Esophagus (tissue), 2 donors: ENCODE data around the gene CRY1. TPM values are rescaled to one million over a fixed set of nuclear protein-coding genes. Genes with fewer than 3 reads are reported as not detected.

ENCODE experiments used
- H3K27ac ChIP-seq, 2 donors: one replicate each; pipeline ENCODE4 v1.5.1; 2013; ENCODE audit warnings: low read depth in 2 of 2, mild to moderate bottlenecking in 2 of 2, inconsistent platforms in 1 of 2, low read length in 1 of 2, moderate library complexity in 1 of 2
- H3K27me3 ChIP-seq, 2 donors: one replicate each; pipeline ENCODE4 v1.6.1; 2013; ENCODE audit warnings: low read length in 2 of 2, control low read depth in 1 of 2, mild to moderate bottlenecking in 1 of 2; ENCODE audit not compliant: insufficient read depth in 2 of 2, control insufficient read depth in 1 of 2
- H3K36me3 ChIP-seq, 2 donors: one replicate each; pipeline ENCODE4 v1.6.1; 2013; ENCODE audit warnings: low read length in 1 of 2; ENCODE audit not compliant: control insufficient read depth in 2 of 2, insufficient read depth in 2 of 2
- H3K4me1 ChIP-seq, 2 donors: one replicate each; pipeline ENCODE4 v1.6.1; 2013; ENCODE audit warnings: low read length in 1 of 2; ENCODE audit not compliant: control insufficient read depth in 2 of 2, insufficient read depth in 2 of 2
- H3K4me3 ChIP-seq, 2 donors: one replicate each; pipeline ENCODE4 v1.5.1; 2013; ENCODE audit warnings: low read length in 2 of 2, mild to moderate bottlenecking in 2 of 2, low read depth in 1 of 2, moderate library complexity in 1 of 2
- H3K9me3 ChIP-seq, 2 donors: one replicate each; pipeline ENCODE4 v1.6.1; 2013; ENCODE audit warnings: mild to moderate bottlenecking in 2 of 2, low read depth in 1 of 2, low read length in 1 of 2, moderate library complexity in 1 of 2; ENCODE audit not compliant: control insufficient read depth in 2 of 2, insufficient read depth in 1 of 2
- WGBS, 2 donors: extraction: QIAGEN DNeasy Blood & Tissue Kit; methylation state at CpG; one replicate each; pipeline ENCODE4 v1.1.7; 2013; 5-methylcytosine and 5-hydroxymethylcytosine counted together
- polyA plus RNA-seq, 2 donors: library from polyadenylated mRNA; stranded (reverse); fragments of 200-250 nt; gene quantifications; one replicate each; pipeline ENCODE4 v1.2.3, GENCODE V29; 2013
- donor health status: healthy with polysubstance abuse.
- donor health status: Bipolar disorder and iron deficiency.

Gene CRY1
- polyA plus RNA-seq, 2 donors, result 4.1 to 4.8 TPM

GRCh38 chr12:107127482-107128430, 34.4 kb upstream of the CRY1 start:
- Histone ChIP-seq H3K9me3 (no peaks in the 10 kb centered on the region), H3K36me3 (no peaks in the 10 kb centered on the region), H3K4me3 (no peak overlapping the region), H3K27me3 (no peaks in the 10 kb centered on the region), H3K27ac (no peak overlapping the region), H3K4me1 (no peaks in the 10 kb centered on the region)
- 62 to 67% methylated on average over 6 of the region's 6 CpGs for whole genome bisulfite sequencing, 2 donors

- no peaks in the 10 kb centered on the region for H3K9me3 ChIP-seq
- H3K36me3 ChIP-seq, result no peaks in the 10 kb centered on the region
- WGBS, 2 donors, result 77 to 78% methylated on average over 5 of the region's 5 CpGs
- H3K4me3 ChIP-seq, result no peak overlapping the region
- no peaks in the 10 kb centered on the region for H3K4me1 ChIP-seq
- H3K27ac ChIP-seq, result no peak overlapping the region
- no peaks in the 10 kb centered on the region for H3K27me3 ChIP-seq
These were observed 33.6 kb upstream of the CRY1 start for GRCh38 chr12:107126796-107127481.

DNA sequence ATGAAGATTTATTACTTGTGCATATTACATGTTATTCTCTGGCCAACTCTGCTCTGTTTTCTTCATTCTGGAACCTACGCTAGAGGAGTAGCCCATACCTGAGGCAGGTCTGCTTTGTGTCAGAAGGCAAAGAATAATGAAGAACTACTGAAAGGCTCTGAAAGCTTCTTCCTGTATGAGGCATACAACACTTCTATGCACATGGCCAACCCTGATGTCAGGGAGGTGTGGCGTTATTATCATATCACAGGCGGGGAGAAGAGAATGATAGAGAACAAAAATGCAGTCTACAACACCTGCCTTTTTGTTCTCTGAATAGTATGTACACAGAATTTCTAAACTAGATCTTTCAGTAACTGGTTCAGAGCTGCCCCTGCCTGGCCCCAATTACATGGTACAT, 32.5 kb upstream of the CRY1 start:
- WGBS, 2 donors, result 67 to 69% methylated on average over 3 of the region's 3 CpGs
- no peaks in the 10 kb centered on the region for H3K36me3 ChIP-seq
- H3K27ac ChIP-seq, result no peak overlapping the region
- no peak overlapping the region for H3K4me3 ChIP-seq
- H3K4me1 ChIP-seq, result no peaks in the 10 kb centered on the region
- H3K9me3 ChIP-seq, result no peaks in the 10 kb centered on the region
- H3K27me3 ChIP-seq, result no peaks in the 10 kb centered on the region

DNA sequence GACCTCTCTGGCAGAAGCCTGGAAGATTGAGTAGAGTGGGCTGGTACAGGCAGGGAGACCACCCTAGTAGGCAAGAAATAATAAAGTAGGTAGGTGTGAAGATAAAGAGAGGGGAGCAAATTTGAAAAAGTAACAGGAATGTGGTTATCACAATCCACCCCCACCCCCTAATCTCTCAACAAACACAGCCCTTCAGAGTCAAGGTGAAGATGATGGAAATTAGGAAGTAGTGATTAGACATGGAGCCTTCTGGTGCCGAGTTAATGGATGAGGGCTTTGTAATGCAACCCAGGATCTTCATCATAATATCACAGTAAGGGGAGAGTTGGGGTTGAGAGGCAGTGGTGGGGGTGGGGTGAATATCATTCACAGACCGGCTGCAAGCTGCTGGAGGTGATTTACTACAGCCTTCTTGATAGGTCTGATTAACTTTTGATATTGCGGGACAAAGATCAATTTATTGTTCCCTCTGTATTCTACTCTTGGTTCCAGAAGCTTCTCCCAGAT, 29.2 kb upstream of the CRY1 start:
- H3K27ac ChIP-seq, result no peak overlapping the region
- H3K4me3 ChIP-seq, result no peak overlapping the region
- H3K27me3 ChIP-seq, result no peaks in the 10 kb centered on the region
- H3K4me1 ChIP-seq, result no peaks in the 10 kb centered on the region
- no peaks in the 10 kb centered on the region for H3K36me3 ChIP-seq
- no peaks in the 10 kb centered on the region for H3K9me3 ChIP-seq
- WGBS, 2 donors, result 43 to 46% methylated on average over 3 of the region's 3 CpGs

- H3K4me3 ChIP-seq, result no peak overlapping the region
- no peak overlapping the region for H3K27ac ChIP-seq
- WGBS, 2 donors, result 79 to 92% methylated on average over 3 of the region's 3 CpGs
- no peaks in the 10 kb centered on the region for H3K36me3 ChIP-seq
- no peaks in the 10 kb centered on the region for H3K4me1 ChIP-seq
- H3K27me3 ChIP-seq, result no peaks in the 10 kb centered on the region
- H3K9me3 ChIP-seq, result no peaks in the 10 kb centered on the region
These were observed 25.7 kb upstream of the CRY1 start for GRCh38 chr12:107119091-107119490.

- no peak overlapping the region for H3K27ac ChIP-seq
- H3K36me3 ChIP-seq, result no peaks in the 10 kb centered on the region
- no peaks in the 10 kb centered on the region for H3K9me3 ChIP-seq
- no peaks in the 10 kb centered on the region for H3K4me1 ChIP-seq
- no peaks in the 10 kb centered on the region for H3K27me3 ChIP-seq
- no peak overlapping the region for H3K4me3 ChIP-seq
- 66 to 69% methylated on average over 4 of the region's 4 CpGs for WGBS, 2 donors
These were observed 25.3 kb upstream of the CRY1 start for GRCh38 chr12:107118624-107119023.

DNA sequence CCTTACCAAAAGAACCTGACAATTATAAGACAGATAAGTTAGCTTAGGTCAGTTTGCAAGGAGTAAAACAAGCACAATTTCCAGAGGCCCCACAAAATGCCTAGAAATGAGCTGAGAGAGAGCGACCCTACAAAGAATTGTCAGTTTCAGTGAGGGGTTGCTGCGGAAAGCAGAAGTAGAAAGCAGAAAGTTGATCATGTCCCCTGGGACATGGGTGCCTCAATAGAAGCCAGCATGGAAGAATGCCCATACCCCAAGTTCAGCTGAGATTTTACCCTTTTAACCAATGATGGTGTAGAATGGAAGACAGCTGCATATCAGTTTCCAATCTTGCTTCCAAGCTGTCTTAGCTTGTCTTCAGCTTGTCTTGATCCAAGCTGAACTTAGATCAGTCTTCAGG, 21.8 kb upstream of the CRY1 start:
- H3K9me3 ChIP-seq, result no peaks in the 10 kb centered on the region
- H3K36me3 ChIP-seq, result no peaks in the 10 kb centered on the region
- 93 to 94% methylated on average over 2 of the region's 2 CpGs for WGBS, 2 donors
- H3K27ac ChIP-seq, result no peak overlapping the region
- no peak overlapping the region for H3K4me3 ChIP-seq
- H3K4me1 ChIP-seq, result no peaks in the 10 kb centered on the region
- H3K27me3 ChIP-seq, result no peaks in the 10 kb centered on the region

GRCh38 chr12:107111314-107111713, 18.0 kb upstream of the CRY1 start:
- H3K36me3 ChIP-seq, result no peaks in the 10 kb centered on the region
- H3K4me1 ChIP-seq, result no peaks in the 10 kb centered on the region
- H3K27me3 ChIP-seq, result no peaks in the 10 kb centered on the region
- no peak overlapping the region for H3K4me3 ChIP-seq
- no peaks in the 10 kb centered on the region for H3K9me3 ChIP-seq
- no peak overlapping the region for H3K27ac ChIP-seq

GRCh38 chr12:107109726-107110719, 16.7 kb upstream of the CRY1 start:
- no peaks in the 10 kb centered on the region for H3K9me3 ChIP-seq
- H3K36me3 ChIP-seq, result no peaks in the 10 kb centered on the region
- 64 to 73% methylated on average over 12 of the region's 12 CpGs for WGBS, 2 donors
- H3K4me3 ChIP-seq, result no peak overlapping the region
- H3K4me1 ChIP-seq, result no peaks in the 10 kb centered on the region
- H3K27ac ChIP-seq, result no peak overlapping the region
- no peaks in the 10 kb centered on the region for H3K27me3 ChIP-seq
